GM19455 (cell line): ENCODE measurements around the gene SEPHS2.
A peak's percentile ranks its signal among the peaks of the same experiment; 100 is the strongest.
"Not testable (repeated sequence)": the region's sequence is repeated elsewhere in the genome, so short reads cannot be mapped to it uniquely, and the experiment has no call there.

ENCODE experiments used
- ATAC-seq: cut with Tn5 transposase; IDR thresholded peaks from one replicate; pipeline ENCODE4 v1.9.1; 2021; ENCODE audit not compliant: unreplicated experiment

Gene SEPHS2

GRCh38 chr16:30445408-30446202, at the start of gene SEPHS2:
SEPHS2 (minus strand) TSS chr16:30445874; CDS start chr16:30445727, 147 bp downstream.
- peak; percentile 85 for ATAC-seq

- no peak for ATAC-seq
Observed at GRCh38 chr16:30494709-30495108, 49.0 kb upstream of the SEPHS2 start.

DNA sequence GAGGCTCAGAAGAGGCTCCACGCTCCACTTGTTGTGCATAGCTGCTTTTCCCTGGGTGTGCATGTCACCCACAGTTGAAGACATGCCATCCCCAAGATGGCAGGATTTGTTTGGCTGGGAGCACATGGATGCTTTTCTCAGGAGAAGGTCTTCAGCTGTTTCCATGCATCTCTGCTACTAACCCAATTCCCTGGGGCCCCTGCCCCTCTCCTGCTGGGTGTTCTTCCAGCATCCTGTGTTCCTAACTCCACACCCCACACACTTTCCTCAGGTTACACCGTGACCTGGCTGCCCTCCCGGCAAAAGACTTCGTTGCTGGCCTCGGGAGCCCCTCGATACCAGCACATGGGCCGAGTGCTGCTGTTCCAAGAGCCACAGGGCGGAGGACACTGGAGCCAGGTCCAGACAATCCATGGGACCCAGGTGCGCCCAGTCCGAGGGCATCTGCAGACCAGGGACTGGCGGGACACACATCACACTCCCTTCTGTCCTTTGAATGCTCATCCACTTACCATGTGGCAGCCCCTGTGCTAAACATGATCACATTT, 48.3 kb upstream of the SEPHS2 start:
- ATAC-seq: no peak

DNA sequence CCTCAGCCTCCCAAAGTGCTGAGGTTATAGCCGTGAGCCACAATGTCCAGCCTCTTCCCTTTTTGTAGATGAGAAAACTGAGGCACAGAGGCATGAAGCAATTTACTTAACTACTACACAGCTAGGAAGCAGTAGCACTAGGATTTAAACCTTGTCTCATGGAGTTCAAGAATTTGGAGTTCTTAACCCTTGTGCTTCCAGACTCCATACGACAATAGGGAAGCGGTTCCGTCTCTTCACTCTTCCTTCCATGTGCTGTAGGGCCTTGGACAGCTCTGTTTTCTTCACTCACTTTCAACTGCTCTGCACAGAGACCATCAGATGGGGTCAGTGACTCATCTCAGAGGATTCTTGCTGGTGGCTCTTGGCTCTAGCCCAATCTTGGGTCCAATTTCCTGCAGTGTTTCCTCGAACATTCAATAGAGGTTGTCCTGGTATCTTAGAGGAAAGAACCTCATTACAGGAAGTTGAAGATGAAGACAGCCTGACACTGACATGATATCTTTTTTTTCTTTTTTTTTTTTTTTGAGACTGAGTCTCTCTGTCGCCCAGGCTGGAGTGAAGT, 46.2 kb upstream of the SEPHS2 start:
- no peak for ATAC-seq

GRCh38 chr16:30491229-30491628, 45.6 kb upstream of the SEPHS2 start:
- no peak for ATAC-seq

DNA sequence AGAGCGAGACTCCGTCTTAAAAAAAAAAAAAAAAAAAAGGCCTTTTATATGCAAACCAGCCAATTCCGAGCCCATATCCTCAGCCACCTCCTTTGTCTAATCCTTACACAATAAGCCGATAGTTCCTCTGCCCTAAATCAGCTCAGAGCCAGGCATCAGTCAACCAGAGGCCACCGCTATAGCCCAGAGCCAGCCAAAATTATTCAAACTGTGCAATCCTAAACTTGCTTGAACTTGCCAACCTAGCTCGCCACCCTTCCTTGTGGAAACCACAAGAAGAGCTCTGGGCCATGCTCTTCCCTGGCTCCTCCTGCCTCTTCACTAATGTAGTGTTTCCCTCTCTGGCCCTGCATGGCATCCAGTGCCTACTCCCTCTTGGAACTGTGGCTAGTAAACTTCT, 44.5 kb upstream of the SEPHS2 start:
- ATAC-seq: no peak

GRCh38 chr16:30488764-30489605, 43.3 kb upstream of the SEPHS2 start:
- no peak for ATAC-seq

DNA sequence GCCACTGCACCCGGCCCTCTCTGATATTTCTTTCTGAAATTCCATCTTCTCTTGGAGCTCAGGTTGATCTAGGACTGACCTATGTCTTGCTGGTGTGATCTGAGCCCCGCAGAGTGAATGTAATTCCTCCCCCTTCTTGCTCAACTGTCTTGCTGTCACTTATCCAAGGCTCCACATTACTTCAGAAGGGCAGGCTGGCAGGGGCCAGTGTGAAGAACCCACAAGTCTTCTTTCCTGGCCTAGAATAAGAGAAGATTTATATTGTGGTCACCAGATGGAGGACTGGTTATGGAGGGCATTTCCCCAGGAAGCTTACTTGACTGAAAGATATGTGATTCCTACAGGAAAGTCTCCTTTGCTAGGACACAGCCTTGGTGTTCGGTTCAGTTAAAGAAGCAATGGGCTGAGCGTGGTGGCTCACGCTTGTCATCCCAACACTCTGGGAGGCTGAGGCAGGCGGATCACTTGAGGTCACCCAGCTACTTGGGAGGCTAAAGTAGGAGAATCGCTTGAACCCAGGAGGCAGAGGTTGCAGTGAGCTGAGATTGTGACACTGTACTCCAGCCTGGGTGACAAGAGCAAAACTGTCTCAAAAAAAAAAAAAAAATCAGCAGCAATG, 40.3 kb upstream of the SEPHS2 start:
- no peak for ATAC-seq

DNA sequence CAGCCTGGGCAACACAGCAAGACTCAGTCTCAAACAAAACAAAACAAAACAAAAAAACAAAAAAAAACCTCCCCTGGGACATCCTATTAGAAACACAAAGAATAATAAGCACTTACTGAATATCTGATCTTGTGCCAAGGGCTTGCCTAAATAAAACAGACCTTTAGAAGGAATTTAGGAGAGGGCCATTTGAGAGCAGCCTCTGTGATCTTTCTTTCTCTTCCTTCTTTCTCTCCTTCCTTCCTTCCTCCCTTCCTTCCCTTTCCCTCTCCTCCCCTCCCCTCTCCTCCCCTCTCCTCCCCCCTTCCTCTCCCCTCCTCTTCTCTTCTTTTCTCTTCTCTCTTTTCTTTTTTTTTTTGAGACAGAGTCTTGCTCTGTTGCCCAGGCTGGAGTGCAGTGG, 39.2 kb upstream of the SEPHS2 start:
- no peak for ATAC-seq

GRCh38 chr16:30482366-30482765, 36.7 kb upstream of the SEPHS2 start:
- no peak for ATAC-seq

- ATAC-seq: no peak
Observed at GRCh38 chr16:30481381-30481780, 35.7 kb upstream of the SEPHS2 start.

GRCh38 chr16:30478766-30479478, 33.2 kb upstream of the SEPHS2 start:
- ATAC-seq: no peak

GRCh38 chr16:30477773-30478172, 32.1 kb upstream of the SEPHS2 start:
- ATAC-seq: not testable (repeated sequence)

DNA sequence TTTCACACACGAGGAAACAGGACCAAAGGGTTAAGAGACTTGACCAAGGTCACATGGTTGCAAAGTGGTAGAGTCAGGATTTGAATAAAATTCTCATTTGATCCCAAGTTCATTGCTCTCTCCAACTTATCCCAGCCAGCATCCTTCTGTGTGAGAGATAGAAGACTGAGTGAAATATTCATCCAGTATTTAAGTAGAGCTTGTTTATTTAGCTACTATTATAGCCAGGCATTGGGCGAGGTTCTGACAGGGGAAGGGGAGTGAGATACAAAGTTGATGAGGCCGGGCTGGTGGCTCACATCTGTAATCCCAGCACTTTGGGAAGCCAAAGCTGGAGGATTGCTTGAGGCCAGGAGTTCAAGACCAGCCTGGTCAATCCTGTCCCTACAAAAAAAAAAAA, 31.3 kb upstream of the SEPHS2 start:
- no peak for ATAC-seq

- no peak for ATAC-seq
Observed at GRCh38 chr16:30474684-30475083, 29.0 kb upstream of the SEPHS2 start.

GRCh38 chr16:30474074-30474452, 28.4 kb upstream of the SEPHS2 start:
- no peak for ATAC-seq

DNA sequence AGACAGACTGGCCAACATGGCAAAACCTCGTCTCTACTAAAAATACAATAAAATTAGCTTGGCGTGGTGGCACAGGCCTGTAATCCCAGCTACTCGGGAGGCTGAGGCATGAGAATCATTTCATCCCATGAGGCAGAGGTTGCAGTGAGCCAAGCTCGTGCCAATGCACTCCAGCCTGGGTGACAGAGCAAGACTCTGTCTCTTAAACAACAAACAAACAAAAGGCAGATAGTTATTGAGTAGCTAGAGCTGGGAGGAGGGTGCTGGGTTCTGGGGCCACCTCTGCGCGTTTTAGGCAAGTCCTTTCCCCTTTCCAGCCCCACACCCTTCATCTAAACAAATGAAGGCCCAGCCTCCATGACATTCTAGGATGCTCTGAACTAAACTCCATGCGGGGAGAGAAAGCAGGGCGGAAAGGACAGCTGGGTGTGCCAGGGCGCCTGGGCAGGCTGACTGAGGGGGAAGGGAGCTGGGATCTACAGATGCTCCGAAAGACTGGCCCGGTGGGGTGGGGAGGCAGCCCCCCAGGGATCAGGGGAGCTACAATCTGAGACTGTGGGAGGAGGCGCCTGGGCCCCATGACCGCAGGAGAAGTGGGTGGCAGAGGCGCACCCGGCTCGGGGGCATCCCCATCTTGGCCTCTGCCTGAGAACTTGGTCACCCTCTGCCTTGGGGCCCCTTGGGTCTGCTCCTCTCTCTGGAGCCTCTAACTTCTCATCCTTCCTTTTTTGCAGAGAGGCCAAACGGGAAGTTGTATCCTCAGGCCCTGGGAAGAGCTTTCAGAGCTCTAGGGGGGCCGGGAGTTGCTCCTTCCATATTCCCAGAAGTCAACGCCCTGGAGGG, 27.8 kb upstream of the SEPHS2 start:
- no peak for ATAC-seq

- ATAC-seq: no peak
Observed at GRCh38 chr16:30472328-30472942, 26.8 kb upstream of the SEPHS2 start, which contains the start of gene ITGAL. ITGAL (plus strand) TSS chr16:30472742; CDS start chr16:30472838, 96 bp downstream.

GRCh38 chr16:30470632-30470995, 24.9 kb upstream of the SEPHS2 start:
- ATAC-seq: peak; percentile 6
